NCI-H82 (cell line): ENCODE data around the gene PTPRN2.

Source experiments
- DNase-seq: peaks from one replicate; lab custom pipeline; 2025; lab: John Stamatoyannopoulos, UW

The PTPRN2 gene

GRCh38 chr7:157616426-157616825 lies 971.2 kb downstream of the PTPRN2 start:
- no peak for DNase-seq

- DNase-seq, result no peak
Observed at GRCh38 chr7:157615852-157616251, 971.8 kb downstream of the PTPRN2 start.

GRCh38 chr7:157615101-157615817 lies 972.4 kb downstream of the PTPRN2 start:
- DNase-seq, result no peak

GRCh38 chr7:157614457-157615020 lies 973.1 kb downstream of the PTPRN2 start:
- no peak for DNase-seq

- DNase-seq, result no peak
Observed at GRCh38 chr7:157613575-157614322, 973.9 kb downstream of the PTPRN2 start.

- no peak for DNase-seq
Observed at GRCh38 chr7:157612664-157613561, 974.7 kb downstream of the PTPRN2 start.

GRCh38 chr7:157612009-157612663 lies 975.5 kb downstream of the PTPRN2 start:
- DNase-seq, result no peak

GRCh38 chr7:157611341-157611740 lies 976.3 kb downstream of the PTPRN2 start:
- no peak for DNase-seq

- no peak for DNase-seq
Observed at GRCh38 chr7:157610671-157611295, 976.8 kb downstream of the PTPRN2 start.

- no peak for DNase-seq
Observed at GRCh38 chr7:157609932-157610640, 977.5 kb downstream of the PTPRN2 start.

GRCh38 chr7:157609516-157609915 lies 978.1 kb downstream of the PTPRN2 start:
- DNase-seq, result no peak

- no peak for DNase-seq
Observed at GRCh38 chr7:157607218-157607617, 980.4 kb downstream of the PTPRN2 start.

- no peak for DNase-seq
Observed at GRCh38 chr7:157606140-157606539, 981.5 kb downstream of the PTPRN2 start.

- no peak for DNase-seq
Observed at GRCh38 chr7:157605638-157606037, 982.0 kb downstream of the PTPRN2 start.

GRCh38 chr7:157604661-157605381 lies 982.8 kb downstream of the PTPRN2 start:
- no peak for DNase-seq

- DNase-seq, result no peak
Observed at GRCh38 chr7:157603716-157604115, 983.9 kb downstream of the PTPRN2 start.

- no peak for DNase-seq
Observed at GRCh38 chr7:157603005-157603404, 984.6 kb downstream of the PTPRN2 start.

GRCh38 chr7:157602581-157602980 lies 985.0 kb downstream of the PTPRN2 start:
- no peak for DNase-seq

GRCh38 chr7:157602156-157602555 lies 985.5 kb downstream of the PTPRN2 start:
- no peak for DNase-seq

- DNase-seq, result no peak
Observed at GRCh38 chr7:157601530-157601929, 986.1 kb downstream of the PTPRN2 start.
